Lower lobe of right lung (tissue), 2 donors: Measurements from ENCODE around the gene DUSP28. TPM values are rescaled to one million over a fixed set of nuclear protein-coding genes. Genes with fewer than 3 reads are reported as not detected.

Experiments
- ATAC-seq, 2 donors: fragments of 200-7000 bp; cut with Tn5 transposase; one replicate each; pipeline ENCODE4 v1.9.1; 2020 to 2022; ENCODE audit warnings: mild to moderate bottlenecking in 2 of 2, moderate library complexity in 2 of 2
- DNase-seq: peaks from one replicate; pipeline ENCODE4 v3.0.0-alpha.2; 2020
- H3K27ac ChIP-seq: fragments of 200-600 bp; one replicate; pipeline ENCODE4 v1.8.0; 2022
- H3K27me3 ChIP-seq: fragments of 200-600 bp; one replicate; pipeline ENCODE4 v1.8.0; 2022; ENCODE audit warnings: low read depth
- H3K36me3 ChIP-seq: fragments of 200-600 bp; one replicate; pipeline ENCODE4 v1.8.0; 2022; ENCODE audit warnings: mild to moderate bottlenecking
- H3K4me1 ChIP-seq: fragments of 200-600 bp; one replicate; pipeline ENCODE4 v1.8.0; 2022
- H3K4me3 ChIP-seq: fragments of 200-600 bp; one replicate; pipeline ENCODE4 v1.8.0; 2022; ENCODE audit warnings: mild to moderate bottlenecking
- H3K9me3 ChIP-seq: fragments of 200-600 bp; one replicate; pipeline ENCODE4 v1.8.0; 2022
- intact Hi-C: fragments of 100-400 bp; cut with DNase I; formaldehyde crosslinking; loops from one replicate; pipeline ENCODE4 v1.11.0; 2022
- total RNA-seq: library from RNA; stranded (reverse); fragmentation: NEBNext Ultra II Directional; extraction: Animal tissue kit (Norgen Biotek cat#: 25700); gene quantifications from one replicate; pipeline ENCODE4 v1.2.1, GENCODE V29; 2021
- TF ChIP-seq, protein P1 (sequence below): fragments of 200-600 bp; IDR thresholded peaks from one replicate; pipeline ENCODE4 v1.8.0; 2022; ENCODE audit warnings: antibody characterized with exemption, mild to moderate bottlenecking
- donor health status: DM: no; HTN: yes; CAD: no; lungs with severe emphysema.

The DUSP28 gene
- total RNA-seq, 1 donor from 2014 or later: 5.7 TPM

DNA sequence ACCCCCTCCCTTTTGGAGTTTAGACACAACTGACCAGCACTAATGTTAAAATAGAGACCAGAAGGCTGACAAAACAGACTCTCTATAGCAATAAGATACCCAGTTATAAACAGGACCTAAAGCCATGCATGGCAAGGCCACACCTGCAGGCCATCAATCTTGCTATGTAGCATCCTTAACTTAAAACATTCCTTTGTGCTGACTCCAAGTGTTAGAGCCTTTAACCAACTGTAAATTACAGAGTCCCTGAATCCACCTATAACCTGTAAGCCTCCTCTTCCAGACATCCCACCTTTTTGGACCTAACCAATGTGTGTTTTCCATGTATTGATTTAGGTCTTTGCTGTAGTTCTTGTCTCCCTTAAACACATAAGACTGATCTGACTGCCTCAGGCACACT is 20.3 kb upstream of the DUSP28 start:
- Histone ChIP-seq H3K9me3 (no peaks in the 10 kb centered on the region), H3K36me3 (peaks cover 41% of the 10 kb centered on the region), H3K27me3 (no peaks in the 10 kb centered on the region), H3K4me1 (no peaks in the 10 kb centered on the region), H3K27ac (no peak overlapping the region), H3K4me3 (no peak overlapping the region)
- intact Hi-C loops: no loop called here
- ATAC-seq (no peak), DNase-seq (no peak)
- TF ChIP-seq, protein P1, sequence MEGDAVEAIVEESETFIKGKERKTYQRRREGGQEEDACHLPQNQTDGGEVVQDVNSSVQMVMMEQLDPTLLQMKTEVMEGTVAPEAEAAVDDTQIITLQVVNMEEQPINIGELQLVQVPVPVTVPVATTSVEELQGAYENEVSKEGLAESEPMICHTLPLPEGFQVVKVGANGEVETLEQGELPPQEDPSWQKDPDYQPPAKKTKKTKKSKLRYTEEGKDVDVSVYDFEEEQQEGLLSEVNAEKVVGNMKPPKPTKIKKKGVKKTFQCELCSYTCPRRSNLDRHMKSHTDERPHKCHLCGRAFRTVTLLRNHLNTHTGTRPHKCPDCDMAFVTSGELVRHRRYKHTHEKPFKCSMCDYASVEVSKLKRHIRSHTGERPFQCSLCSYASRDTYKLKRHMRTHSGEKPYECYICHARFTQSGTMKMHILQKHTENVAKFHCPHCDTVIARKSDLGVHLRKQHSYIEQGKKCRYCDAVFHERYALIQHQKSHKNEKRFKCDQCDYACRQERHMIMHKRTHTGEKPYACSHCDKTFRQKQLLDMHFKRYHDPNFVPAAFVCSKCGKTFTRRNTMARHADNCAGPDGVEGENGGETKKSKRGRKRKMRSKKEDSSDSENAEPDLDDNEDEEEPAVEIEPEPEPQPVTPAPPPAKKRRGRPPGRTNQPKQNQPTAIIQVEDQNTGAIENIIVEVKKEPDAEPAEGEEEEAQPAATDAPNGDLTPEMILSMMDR: no peak

DNA sequence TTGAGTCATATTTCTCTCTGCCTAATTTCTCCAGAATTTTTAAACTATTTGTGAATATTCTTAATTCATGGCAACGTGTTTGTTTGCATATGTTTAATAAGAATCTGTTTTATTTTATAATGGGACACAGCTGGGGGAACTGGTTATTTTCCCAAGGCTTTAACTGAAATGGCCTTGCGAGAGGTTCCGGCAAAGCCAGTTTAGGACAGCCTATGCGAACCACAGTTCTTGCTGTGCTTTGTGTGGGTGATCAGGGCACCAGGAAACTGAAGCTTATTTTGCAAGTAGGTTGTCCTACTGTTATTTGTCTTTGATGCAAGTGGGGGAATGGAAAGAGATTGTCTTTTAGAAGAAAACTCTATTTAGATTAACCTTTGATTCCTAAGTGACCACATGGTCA is 8.9 kb upstream of the DUSP28 start:
- H3K27ac ChIP-seq: no peak overlapping the region
- H3K4me1 ChIP-seq: no peaks in the 10 kb centered on the region
- ATAC-seq (no peak), DNase-seq (no peak)
- no peak overlapping the region for H3K4me3 ChIP-seq
- TF ChIP-seq, protein P1: no peak
- peaks cover 29% of the 10 kb centered on the region for H3K36me3 ChIP-seq
- intact Hi-C loops: no loop called here
- H3K9me3 ChIP-seq: no peaks in the 10 kb centered on the region
- H3K27me3 ChIP-seq: no peaks in the 10 kb centered on the region

DNA sequence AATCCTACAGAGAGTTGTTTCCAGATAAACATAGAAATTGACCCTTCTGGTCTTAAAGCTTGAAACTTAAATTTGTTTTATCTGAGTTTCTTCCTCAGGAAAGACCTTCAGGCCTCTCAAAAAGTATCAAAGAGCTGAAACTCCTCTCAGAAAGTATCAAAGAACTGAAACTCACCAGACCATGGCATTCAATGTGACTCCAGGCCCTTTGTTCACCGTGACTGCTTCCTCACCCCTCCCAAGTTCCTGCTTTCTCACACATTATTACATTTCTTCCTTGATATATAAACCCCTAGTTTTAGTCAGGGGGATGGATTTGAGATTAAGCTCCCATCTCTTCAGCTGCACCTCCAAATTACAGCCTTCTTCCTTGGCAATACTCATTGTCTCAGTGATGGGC is 8.3 kb upstream of the DUSP28 start:
- DNase-seq: no peak
- Histone ChIP-seq H3K4me1 (peaks cover under 1% of the 10 kb centered on the region), H3K27ac (no peak overlapping the region), H3K36me3 (peaks cover 29% of the 10 kb centered on the region), H3K4me3 (no peak overlapping the region), H3K9me3 (no peaks in the 10 kb centered on the region), H3K27me3 (no peaks in the 10 kb centered on the region)
- TF ChIP-seq, protein P1: no peak
- intact Hi-C loops: no loop called here
- no peak for ATAC-seq

DNA sequence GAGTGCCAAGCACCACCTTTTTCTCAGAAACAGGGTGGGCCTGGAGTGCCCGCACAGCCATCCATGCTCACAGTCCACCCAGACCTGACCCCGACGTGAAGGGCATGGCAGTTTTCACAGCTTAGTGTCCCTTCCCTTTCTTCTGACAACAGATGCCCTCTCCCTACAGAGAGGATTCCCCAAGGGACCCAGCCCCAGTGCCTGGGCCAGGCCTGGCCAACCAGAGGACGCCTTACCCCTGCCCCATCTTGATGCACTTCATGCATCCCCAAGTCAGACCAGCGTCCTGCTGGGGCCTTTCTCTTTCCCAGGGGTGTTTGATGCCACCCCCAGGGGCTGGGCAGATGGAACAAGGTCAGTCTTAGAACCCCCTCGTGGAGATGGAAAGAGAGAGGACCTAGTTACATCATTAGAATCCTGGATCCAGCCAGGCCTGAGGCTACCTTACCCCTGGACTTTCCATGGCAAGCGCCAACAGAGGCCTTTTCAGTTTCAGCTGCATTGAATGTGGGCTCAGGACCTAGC is 6.1 kb upstream of the DUSP28 start:
- intact Hi-C loops: no loop called here
- no peaks in the 10 kb centered on the region for H3K9me3 ChIP-seq
- H3K27ac ChIP-seq: no peak overlapping the region
- no peak overlapping the region for H3K4me3 ChIP-seq
- peaks cover 23% of the 10 kb centered on the region for H3K4me1 ChIP-seq
- ATAC-seq: no peak
- no peak for DNase-seq
- peaks cover 29% of the 10 kb centered on the region for H3K36me3 ChIP-seq
- TF ChIP-seq, protein P1: no peak
- no peaks in the 10 kb centered on the region for H3K27me3 ChIP-seq

DNA sequence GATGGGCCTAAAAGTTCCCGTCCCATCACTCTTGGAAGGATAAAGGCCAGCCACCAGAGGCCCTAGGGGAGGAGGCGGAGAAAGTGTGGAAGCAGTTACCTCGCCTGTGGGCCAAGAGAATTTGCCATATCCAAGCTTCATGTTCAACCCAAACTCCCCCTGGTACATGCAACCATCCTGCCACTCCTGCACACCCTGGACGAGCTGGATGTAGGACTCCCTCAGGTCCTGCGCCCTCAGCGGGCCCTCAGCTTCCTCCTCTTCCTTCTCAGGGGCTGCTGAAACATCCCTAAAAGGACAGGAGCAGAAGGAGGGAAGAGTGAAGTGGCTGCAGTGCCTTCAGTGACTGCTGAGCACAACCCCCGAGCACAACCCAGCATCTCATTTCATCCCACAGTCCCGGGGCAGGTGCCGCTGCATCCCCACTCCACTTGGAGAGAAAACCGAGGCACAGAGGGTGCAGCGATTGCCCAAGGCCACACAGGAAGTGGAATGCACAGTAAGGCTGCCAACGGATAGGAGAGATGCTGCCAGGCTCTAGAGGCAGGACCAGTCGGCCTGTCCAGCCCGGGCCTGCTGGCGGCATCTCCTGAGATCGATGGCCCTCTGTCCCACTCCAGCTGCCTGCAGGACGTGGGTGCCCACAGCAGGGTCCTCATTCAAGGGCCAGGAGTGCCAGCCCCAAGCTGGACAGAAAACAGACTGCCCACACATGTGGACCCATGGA is 5.2 kb upstream of the DUSP28 start:
- peaks cover 32% of the 10 kb centered on the region for H3K4me1 ChIP-seq
- peaks cover 29% of the 10 kb centered on the region for H3K36me3 ChIP-seq
- no peaks in the 10 kb centered on the region for H3K9me3 ChIP-seq
- DNase-seq (peak; percentile 43), ATAC-seq (no peak)
- TF ChIP-seq, protein P1: no peak
- intact Hi-C loops: no loop called here
- no peaks in the 10 kb centered on the region for H3K27me3 ChIP-seq
- H3K4me3 ChIP-seq: no peak overlapping the region
- no peak overlapping the region for H3K27ac ChIP-seq
